B cell (primary cell): Measurements from ENCODE around the gene EIPR1.

Experiments
- EZH2 ChIP-seq: IDR thresholded peaks from 2 replicates; pipeline ENCODE4 v1.6.1; 2012; ENCODE audit warnings: borderline replicate concordance, low read depth, mild to moderate bottlenecking, moderate library complexity, low read length; ENCODE audit not compliant: insufficient read depth, poor library complexity, severe bottlenecking
- TF ChIP-seq, protein P1 (sequence below): fragments of 200-600 bp; IDR thresholded peaks from one replicate; pipeline ENCODE4 v1.8.0; 2022; ENCODE audit warnings: antibody characterized with exemption, mild to moderate bottlenecking

DNA sequence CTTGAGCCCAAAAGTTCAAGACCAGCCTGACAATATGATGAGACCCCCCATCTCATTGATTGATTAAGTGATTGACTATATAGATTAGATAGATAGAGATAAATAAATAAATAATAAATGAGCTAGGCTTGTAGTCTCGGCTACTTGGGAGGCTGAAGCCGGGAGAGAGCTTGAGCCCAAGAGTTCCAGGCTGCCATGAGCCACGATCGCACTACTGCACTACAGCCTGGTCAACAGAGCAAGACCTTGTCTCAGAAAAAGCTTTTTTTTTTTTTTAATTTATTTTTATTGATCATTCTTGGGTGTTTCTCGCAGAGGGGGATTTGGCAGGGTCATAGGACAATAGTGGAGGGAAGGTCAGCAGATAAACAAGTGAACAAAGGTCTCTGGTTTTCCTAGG lies 12.4 kb downstream of the EIPR1 start:
- TF ChIP-seq, protein P1, sequence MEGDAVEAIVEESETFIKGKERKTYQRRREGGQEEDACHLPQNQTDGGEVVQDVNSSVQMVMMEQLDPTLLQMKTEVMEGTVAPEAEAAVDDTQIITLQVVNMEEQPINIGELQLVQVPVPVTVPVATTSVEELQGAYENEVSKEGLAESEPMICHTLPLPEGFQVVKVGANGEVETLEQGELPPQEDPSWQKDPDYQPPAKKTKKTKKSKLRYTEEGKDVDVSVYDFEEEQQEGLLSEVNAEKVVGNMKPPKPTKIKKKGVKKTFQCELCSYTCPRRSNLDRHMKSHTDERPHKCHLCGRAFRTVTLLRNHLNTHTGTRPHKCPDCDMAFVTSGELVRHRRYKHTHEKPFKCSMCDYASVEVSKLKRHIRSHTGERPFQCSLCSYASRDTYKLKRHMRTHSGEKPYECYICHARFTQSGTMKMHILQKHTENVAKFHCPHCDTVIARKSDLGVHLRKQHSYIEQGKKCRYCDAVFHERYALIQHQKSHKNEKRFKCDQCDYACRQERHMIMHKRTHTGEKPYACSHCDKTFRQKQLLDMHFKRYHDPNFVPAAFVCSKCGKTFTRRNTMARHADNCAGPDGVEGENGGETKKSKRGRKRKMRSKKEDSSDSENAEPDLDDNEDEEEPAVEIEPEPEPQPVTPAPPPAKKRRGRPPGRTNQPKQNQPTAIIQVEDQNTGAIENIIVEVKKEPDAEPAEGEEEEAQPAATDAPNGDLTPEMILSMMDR = no peak
- no peak for TF ChIP-seq EZH2
